Glutamatergic neuron (in vitro differentiated cells): ENCODE results near the gene RAB34. TPM values are rescaled to one million over a fixed set of nuclear protein-coding genes. Genes with fewer than 3 reads are reported as not detected.

Experiments
- DNase-seq: peaks from one replicate; pipeline ENCODE4 v3.0.0; 2022
- H3K27ac Mint-ChIP-seq: one replicate; pipeline ENCODE4 v1.8.0; 2020; ENCODE audit warnings: mild to moderate bottlenecking, mixed read lengths, inconsistent platforms; ENCODE audit not compliant: unreplicated experiment
- H3K27me3 Mint-ChIP-seq: one replicate; pipeline ENCODE4 v1.8.0; 2020; ENCODE audit warnings: mild to moderate bottlenecking, moderate library complexity, mixed read lengths, inconsistent platforms; ENCODE audit not compliant: unreplicated experiment
- H3K36me3 Mint-ChIP-seq: one replicate; pipeline ENCODE4 v1.8.0; 2020; ENCODE audit warnings: mild to moderate bottlenecking, mixed read lengths, inconsistent platforms; ENCODE audit not compliant: unreplicated experiment
- H3K4me1 Mint-ChIP-seq: one replicate; pipeline ENCODE4 v1.8.0; 2020; ENCODE audit warnings: mild to moderate bottlenecking, low read depth, mixed read lengths, inconsistent platforms; ENCODE audit not compliant: unreplicated experiment
- H3K4me3 Mint-ChIP-seq: one replicate; pipeline ENCODE4 v1.8.0; 2020; ENCODE audit warnings: mild to moderate bottlenecking, mixed read lengths, inconsistent platforms; ENCODE audit not compliant: unreplicated experiment
- H3K9me3 Mint-ChIP-seq: one replicate; pipeline ENCODE4 v1.8.0; 2020; ENCODE audit warnings: mild to moderate bottlenecking, moderate library complexity, mixed read lengths, inconsistent platforms; ENCODE audit not compliant: unreplicated experiment
- total RNA-seq: library from RNA; stranded (reverse); fragmentation: NEBNext Ultra II Directional; extraction: Animal tissue kit (Norgen Biotek cat#: 25700); gene quantifications from one replicate; pipeline ENCODE4 v1.2.1, GENCODE V29; 2021; ENCODE audit not compliant: unreplicated experiment
- TF ChIP-seq, protein P1 (sequence below): fragments of 200-600 bp; sonication (generic); IDR thresholded peaks from one replicate; pipeline ENCODE4 v1.5.0; 2021; ENCODE audit not compliant: partially characterized antibody, unreplicated experiment

Gene RAB34
- total RNA-seq, 1 donor from 2014 or later, result 54.3 TPM

DNA sequence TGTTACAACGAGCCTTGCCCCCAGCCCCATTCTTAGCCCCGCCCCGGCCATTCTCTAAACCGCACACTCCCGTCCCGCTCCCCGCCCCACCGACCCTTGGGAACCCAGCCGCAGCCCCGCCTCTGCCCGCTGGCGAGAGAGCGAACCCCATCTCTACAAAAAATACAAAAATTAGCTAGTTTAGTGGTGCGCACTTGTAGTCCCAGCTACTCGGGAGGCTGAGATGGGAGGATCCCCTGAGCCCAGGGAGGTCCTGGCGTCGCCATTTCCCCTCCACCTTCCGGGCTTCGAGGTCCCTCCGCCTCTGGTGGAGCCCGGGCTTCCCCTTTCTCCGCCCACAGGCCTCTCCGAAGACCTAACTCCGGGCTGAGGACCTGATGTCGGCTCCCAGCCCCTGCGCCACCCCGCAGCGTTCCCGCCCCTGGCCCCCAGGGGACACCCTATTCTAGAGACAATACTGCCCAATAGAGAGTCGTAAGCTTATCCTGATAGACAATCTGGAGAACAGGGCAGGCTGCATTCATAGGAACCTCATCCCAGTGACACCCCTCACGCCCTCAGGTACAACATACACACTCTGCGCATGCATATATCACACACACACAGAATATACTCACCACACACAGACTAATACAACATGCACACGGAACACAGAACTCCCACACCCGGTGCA, 5.5 kb downstream of the RAB34 start:
- Mint-ChIP-seq H3K27me3 (peaks cover 21% of the 10 kb centered on the region), H3K27ac (peak overlapping the region; percentile 100), H3K36me3 (peaks cover 4% of the 10 kb centered on the region), H3K4me1 (peaks cover 18% of the 10 kb centered on the region), H3K9me3 (peaks cover 19% of the 10 kb centered on the region), H3K4me3 (peak overlapping the region; percentile 94)
- peak; percentile 85 for DNase-seq
- TF ChIP-seq, protein P1, sequence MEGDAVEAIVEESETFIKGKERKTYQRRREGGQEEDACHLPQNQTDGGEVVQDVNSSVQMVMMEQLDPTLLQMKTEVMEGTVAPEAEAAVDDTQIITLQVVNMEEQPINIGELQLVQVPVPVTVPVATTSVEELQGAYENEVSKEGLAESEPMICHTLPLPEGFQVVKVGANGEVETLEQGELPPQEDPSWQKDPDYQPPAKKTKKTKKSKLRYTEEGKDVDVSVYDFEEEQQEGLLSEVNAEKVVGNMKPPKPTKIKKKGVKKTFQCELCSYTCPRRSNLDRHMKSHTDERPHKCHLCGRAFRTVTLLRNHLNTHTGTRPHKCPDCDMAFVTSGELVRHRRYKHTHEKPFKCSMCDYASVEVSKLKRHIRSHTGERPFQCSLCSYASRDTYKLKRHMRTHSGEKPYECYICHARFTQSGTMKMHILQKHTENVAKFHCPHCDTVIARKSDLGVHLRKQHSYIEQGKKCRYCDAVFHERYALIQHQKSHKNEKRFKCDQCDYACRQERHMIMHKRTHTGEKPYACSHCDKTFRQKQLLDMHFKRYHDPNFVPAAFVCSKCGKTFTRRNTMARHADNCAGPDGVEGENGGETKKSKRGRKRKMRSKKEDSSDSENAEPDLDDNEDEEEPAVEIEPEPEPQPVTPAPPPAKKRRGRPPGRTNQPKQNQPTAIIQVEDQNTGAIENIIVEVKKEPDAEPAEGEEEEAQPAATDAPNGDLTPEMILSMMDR, result no peak

DNA sequence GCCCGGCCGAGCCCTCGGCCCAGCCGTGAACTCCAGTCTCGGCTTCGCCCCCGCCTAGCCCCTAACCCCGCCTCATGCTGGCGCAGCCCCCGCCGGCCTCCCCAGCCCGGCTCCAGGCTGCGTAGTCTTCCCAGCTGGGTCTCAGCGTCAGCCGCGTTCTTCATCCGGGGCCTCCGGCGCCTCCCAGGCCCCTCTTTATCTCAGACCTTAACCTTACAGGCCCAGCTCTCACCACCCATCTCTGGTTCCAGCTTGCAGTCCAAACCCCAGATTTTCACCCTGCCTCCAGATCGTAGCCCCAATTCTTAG, 6.0 kb downstream of the RAB34 start, which contains the start of gene PROCA1:
PROCA1 (minus strand) TSS at position 166 of the 309 bp plus-strand sequence. CDS start 228 bp downstream, outside the sequence.
- peak; percentile 78 for DNase-seq
- Mint-ChIP-seq H3K36me3 (peaks cover 4% of the 10 kb centered on the region), H3K27ac (peak within 1 kb of the TSS; percentile 100), H3K4me3 (peak within 1 kb of the TSS; percentile 94), H3K9me3 (peaks cover 20% of the 10 kb centered on the region), H3K4me1 (peaks cover 19% of the 10 kb centered on the region), H3K27me3 (peaks cover 21% of the 10 kb centered on the region)
- TF ChIP-seq, protein P1, result no peak

GRCh38 chr17:28710861-28711722, 6.6 kb downstream of the RAB34 start:
- peak; percentile 97 for DNase-seq
- Mint-ChIP-seq H3K27ac (peak overlapping the region; percentile 100), H3K4me1 (peaks cover 16% of the 10 kb centered on the region), H3K27me3 (peaks cover 25% of the 10 kb centered on the region), H3K36me3 (peaks cover 4% of the 10 kb centered on the region), H3K4me3 (peak overlapping the region; percentile 94), H3K9me3 (peaks cover 20% of the 10 kb centered on the region)
- TF ChIP-seq, protein P1, result no peak

DNA sequence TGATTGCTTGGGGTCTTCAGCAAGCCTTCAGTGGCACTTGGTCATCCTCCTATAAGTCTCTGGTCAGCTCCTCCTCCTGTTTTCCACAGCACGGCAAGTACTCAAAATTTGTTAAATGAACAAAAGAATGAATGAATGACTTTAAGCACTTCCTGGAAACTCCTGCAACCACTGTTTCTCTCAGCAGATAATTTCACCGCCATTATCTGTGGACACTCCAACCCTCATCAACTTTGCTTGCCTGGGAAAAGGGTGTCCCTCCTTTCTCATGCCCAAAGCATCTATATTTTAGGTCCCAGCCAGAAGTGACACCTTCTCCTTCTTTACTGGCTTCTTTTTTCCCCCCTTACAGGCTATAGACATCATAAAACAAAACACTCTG, 10.3 kb downstream of the RAB34 start:
- peak overlapping the region; percentile 36 for H3K4me3 Mint-ChIP-seq
- peaks cover 10% of the 10 kb centered on the region for H3K36me3 Mint-ChIP-seq
- peaks cover 20% of the 10 kb centered on the region for H3K27me3 Mint-ChIP-seq
- TF ChIP-seq, protein P1, result no peak
- peak overlapping the region; percentile 10 for H3K27ac Mint-ChIP-seq
- peaks cover 11% of the 10 kb centered on the region for H3K4me1 Mint-ChIP-seq
- no peak for DNase-seq
- peaks cover 19% of the 10 kb centered on the region for H3K9me3 Mint-ChIP-seq
